ENCODE measurements around the gene AKR1E2.

Gene AKR1E2

DNA sequence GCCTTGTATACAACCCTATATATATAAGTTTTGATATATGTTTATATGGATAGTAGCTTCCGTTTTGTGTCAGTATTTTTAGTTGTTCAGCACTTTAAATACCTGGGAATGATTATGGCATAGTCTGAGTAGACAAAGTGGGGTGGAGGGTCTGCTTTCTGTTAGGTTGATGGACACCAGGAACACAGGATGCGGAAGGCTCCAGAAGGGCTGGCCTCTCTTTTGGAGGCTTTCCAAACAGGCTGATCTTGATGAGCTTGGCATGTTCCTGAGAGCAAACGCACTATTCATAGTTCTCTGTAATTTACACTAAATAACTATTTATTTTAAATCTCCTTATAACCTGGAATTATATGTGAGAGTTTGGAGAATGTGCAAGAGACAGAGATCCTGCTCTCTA is 12.7 kb downstream of the AKR1E2 start:
- Histone ChIP-seq H3K9me3 (ENCODE audit: severe bottlenecking) (no peaks in the 10 kb centered on the region), H3K4me3 (ENCODE audit: low read depth, low read length) (no peak overlapping the region), H3K27me3 (ENCODE audit: insufficient read depth, low read depth, severe bottlenecking) (no peaks in the 10 kb centered on the region), H3K27ac (no peak overlapping the region), H3K36me3 (no peaks in the 10 kb centered on the region)
- TF ChIP-seq, protein P1, sequence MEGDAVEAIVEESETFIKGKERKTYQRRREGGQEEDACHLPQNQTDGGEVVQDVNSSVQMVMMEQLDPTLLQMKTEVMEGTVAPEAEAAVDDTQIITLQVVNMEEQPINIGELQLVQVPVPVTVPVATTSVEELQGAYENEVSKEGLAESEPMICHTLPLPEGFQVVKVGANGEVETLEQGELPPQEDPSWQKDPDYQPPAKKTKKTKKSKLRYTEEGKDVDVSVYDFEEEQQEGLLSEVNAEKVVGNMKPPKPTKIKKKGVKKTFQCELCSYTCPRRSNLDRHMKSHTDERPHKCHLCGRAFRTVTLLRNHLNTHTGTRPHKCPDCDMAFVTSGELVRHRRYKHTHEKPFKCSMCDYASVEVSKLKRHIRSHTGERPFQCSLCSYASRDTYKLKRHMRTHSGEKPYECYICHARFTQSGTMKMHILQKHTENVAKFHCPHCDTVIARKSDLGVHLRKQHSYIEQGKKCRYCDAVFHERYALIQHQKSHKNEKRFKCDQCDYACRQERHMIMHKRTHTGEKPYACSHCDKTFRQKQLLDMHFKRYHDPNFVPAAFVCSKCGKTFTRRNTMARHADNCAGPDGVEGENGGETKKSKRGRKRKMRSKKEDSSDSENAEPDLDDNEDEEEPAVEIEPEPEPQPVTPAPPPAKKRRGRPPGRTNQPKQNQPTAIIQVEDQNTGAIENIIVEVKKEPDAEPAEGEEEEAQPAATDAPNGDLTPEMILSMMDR (IDR thresholded peaks at IDR 0.05; ENCODE audit: low read depth, low read length): no peak
- no peak for DNase-seq

DNA sequence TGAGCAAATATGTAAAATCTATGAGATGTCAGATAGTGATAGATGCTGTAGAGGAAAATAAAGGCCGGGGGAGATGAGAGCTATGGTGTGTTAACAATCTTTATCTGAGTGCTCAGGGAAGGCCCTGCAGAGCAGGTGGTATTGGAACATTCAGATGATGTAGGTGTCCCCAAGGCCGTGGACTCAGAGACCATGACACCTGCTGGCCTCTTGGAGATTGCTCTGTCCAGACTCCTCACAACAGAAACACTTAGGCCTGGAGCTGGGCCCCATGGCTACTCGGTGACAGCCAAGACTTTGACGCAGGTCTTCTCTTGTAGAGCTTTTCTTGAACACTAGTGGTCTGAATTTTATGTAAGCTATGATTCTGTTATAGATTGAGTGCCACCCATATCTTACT is 13.3 kb downstream of the AKR1E2 start:
- DNase-seq: no peak
- TF ChIP-seq, protein P1 (IDR thresholded peaks at IDR 0.05; ENCODE audit: low read depth, low read length): no peak
- no peak overlapping the region for H3K4me3 ChIP-seq (ENCODE audit: low read depth, low read length)

DNA sequence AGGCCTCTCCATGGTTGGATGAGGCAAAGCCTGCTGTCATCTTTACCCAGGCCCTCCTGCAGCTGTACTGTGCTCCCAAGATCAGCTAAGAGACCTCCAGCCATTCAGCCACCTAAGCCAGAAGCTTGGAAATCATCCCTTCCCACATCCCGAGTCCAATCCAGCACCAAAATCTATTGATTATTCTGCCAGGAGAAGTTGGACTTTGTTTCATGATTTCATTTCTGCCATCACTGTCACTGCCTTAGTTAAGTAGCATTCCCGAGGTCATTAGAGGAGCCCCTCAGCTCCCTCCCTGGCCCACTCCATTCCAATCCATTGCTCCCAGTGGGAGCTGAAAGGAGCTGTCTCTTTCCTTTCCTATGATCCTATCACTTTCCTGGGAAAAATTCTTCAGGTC is 14.1 kb downstream of the AKR1E2 start:
- Histone ChIP-seq H3K4me3 (ENCODE audit: low read depth, low read length) (no peak overlapping the region), H3K27me3 (ENCODE audit: insufficient read depth, low read depth, severe bottlenecking) (no peaks in the 10 kb centered on the region), H3K27ac (no peak overlapping the region), H3K9me3 (ENCODE audit: severe bottlenecking) (no peaks in the 10 kb centered on the region), H3K36me3 (no peaks in the 10 kb centered on the region)
- TF ChIP-seq, protein P1 (IDR thresholded peaks at IDR 0.05; ENCODE audit: low read depth, low read length): no peak
- no peak for DNase-seq

More for the DNA sequence above, 13.3 kb downstream of the AKR1E2 start:
- Histone ChIP-seq H3K36me3 (no peaks in the 10 kb centered on the region), H3K27ac (no peak overlapping the region), H3K9me3 (ENCODE audit: severe bottlenecking) (no peaks in the 10 kb centered on the region), H3K27me3 (ENCODE audit: insufficient read depth, low read depth, severe bottlenecking) (no peaks in the 10 kb centered on the region)

DNA sequence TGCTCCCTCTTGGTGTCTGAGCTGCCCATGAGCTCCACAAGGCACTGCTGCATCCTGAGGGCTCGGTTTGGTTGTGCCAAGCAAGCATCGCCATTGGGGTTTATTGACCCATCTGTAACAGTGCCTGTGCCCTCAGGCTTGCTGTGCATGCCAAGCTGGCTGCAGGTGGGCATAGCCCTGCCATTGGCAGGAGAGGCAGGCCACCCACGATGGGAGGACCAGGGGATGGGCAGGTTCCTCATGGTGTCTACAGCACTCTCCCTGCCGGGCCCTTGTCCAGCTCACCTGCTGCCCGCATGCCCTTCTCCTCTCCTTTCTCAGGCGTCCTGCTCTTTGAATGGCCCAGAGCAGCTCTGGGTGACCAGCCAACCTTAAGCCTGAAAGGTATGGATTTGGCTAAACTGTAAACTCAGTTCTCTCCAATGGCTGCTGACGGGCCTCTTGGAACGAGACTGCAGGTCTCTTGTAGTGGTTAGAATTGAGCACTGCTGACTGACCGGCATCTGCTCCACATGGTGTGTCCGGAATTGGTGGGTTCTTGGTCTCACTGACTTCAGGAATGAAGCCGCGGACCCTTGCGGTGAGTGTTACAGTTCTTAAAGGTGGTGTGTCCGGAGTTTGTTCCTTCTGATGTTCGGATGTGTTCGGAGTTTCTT is 17.6 kb downstream of the AKR1E2 start:
- DNase-seq: no peak
- TF ChIP-seq, protein P1 (IDR thresholded peaks at IDR 0.05; ENCODE audit: low read depth, low read length): no peak
- Histone ChIP-seq H3K4me3 (ENCODE audit: low read depth, low read length) (no peak overlapping the region), H3K27me3 (ENCODE audit: insufficient read depth, low read depth, severe bottlenecking) (peaks cover 8% of the 10 kb centered on the region), H3K27ac (no peak overlapping the region), H3K9me3 (ENCODE audit: severe bottlenecking) (no peaks in the 10 kb centered on the region), H3K36me3 (no peaks in the 10 kb centered on the region)

DNA sequence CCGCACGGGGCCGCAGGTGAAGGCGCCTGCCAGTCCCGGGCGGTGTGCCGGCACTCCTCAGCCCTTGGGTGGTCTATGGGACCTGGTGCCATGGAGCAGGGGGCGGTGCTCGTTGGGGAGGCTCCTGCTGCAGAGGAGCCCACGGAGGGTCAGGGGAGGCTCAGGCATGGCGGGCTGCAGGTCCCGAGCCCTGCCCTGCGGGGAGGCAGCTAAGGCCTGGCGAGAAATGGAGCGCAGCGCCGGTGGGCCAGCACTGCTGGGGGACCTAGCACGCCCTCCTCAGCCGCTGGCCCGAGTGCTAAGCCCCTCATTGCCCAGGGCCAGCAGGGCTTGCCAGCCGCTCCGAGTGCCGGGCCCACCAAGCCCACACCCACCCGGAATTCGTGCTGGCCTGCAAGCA is 18.9 kb downstream of the AKR1E2 start:
- peaks cover 8% of the 10 kb centered on the region for H3K27me3 ChIP-seq (ENCODE audit: insufficient read depth, low read depth, severe bottlenecking)
- DNase-seq: no peak
- no peaks in the 10 kb centered on the region for H3K36me3 ChIP-seq
- no peak overlapping the region for H3K27ac ChIP-seq
- TF ChIP-seq, protein P1 (IDR thresholded peaks at IDR 0.05; ENCODE audit: low read depth, low read length): no peak
- H3K9me3 ChIP-seq (ENCODE audit: severe bottlenecking): no peaks in the 10 kb centered on the region
- H3K4me3 ChIP-seq (ENCODE audit: low read depth, low read length): no peak overlapping the region

DNA sequence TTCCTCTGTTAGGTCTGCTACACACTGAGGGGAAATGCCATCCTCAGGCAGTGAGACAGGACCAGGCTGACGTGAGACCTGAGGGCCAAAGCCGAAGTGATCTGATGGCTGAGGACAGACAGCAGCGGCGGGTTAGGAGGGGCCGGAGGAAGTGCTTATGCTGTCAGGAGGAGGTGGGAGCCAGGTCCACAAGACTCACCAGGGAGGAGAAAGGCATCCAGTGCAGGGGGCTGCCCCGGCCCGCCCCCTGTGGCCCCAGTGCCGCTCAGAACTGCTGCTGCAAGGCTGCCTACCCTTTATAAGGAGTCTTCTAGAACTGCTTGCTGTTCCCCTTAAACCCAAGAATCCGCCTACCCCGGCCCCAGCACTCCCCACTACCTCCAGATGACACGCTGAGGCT is 19.8 kb downstream of the AKR1E2 start:
- Histone ChIP-seq H3K9me3 (ENCODE audit: severe bottlenecking) (no peaks in the 10 kb centered on the region), H3K27ac (no peak overlapping the region), H3K36me3 (no peaks in the 10 kb centered on the region), H3K27me3 (ENCODE audit: insufficient read depth, low read depth, severe bottlenecking) (peaks cover 8% of the 10 kb centered on the region), H3K4me3 (ENCODE audit: low read depth, low read length) (no peak overlapping the region)
- no peak for DNase-seq
- TF ChIP-seq, protein P1 (IDR thresholded peaks at IDR 0.05; ENCODE audit: low read depth, low read length): no peak
